ENCODE measurements around the gene POU2AF2. TPM values are rescaled to one million over a fixed set of nuclear protein-coding genes. Genes with fewer than 3 reads are reported as not detected.

The POU2AF2 gene
- total RNA-seq, 1 experiment from 2014 or later: not detected

- ATAC-seq (no peak), DNase-seq (ENCODE audit: low spot score) (no peak)
- Mint-ChIP-seq H3K27ac (no peak overlapping the region), H3K4me3 (no peak overlapping the region), H3K27me3 (ENCODE audit: low read depth) (no peaks in the 10 kb centered on the region), H3K36me3 (no peaks in the 10 kb centered on the region), H3K9me3 (no peaks in the 10 kb centered on the region), H3K4me1 (no peaks in the 10 kb centered on the region)
- POLR2A ChIA-PET: no interaction called here
- CTCF ChIA-PET: no interaction called here
- TF ChIP-seq SOX15 (CRISPR knock-in tag; IDR thresholded peaks at IDR 0.05) (no peak), HMGXB4 (CRISPR knock-in tag; IDR thresholded peaks at IDR 0.05) (no peak), NR2C2 (CRISPR knock-in tag; IDR thresholded peaks at IDR 0.05) (no peak), NFE2L1 (CRISPR knock-in tag; IDR thresholded peaks at IDR 0.05) (no peak), GRHL2 (CRISPR knock-in tag; IDR thresholded peaks at IDR 0.05; ENCODE audit: insufficient replicate concordance, severe bottlenecking) (no peak), GTF2I (CRISPR knock-in tag; conservative IDR thresholded peaks at IDR 0.05) (no peak)
Observed at GRCh38 chr11:111204211-111204610, 41.3 kb upstream of the POU2AF2 start.

DNA sequence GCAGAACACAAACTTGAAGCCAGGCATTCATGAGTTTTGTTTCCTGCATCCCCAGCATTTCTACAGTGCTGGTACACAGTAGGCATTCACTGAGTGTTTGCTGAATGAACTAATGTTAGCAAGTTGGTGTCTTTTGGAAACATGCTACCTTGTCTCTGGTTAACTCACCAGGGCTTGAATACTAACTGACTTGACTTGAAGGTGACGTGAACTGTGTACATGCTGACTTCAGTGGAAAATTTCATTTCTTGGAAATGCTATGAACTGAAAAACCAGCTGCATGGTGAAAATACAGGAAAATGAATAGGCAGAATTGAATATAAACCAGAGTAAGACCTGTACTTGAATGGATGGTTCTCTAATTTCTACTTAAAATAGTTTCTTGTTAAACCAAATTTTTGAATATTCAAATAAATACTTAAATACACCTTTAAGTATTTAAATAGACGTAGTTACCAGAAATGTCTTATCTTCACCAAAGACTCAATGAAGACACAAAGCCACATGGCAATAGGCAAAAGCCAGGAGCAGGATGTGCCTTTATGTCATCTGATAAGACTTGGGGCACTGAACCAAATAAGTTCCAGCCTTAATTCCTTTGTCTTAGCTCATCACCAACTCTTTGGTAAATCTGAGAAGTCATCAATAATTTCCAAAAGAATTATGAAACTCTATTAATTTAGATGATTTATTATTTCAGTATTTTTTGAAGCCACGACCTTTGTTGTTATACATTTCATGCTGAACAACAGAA, 39.7 kb upstream of the POU2AF2 start:
- no peak overlapping the region for H3K27ac Mint-ChIP-seq
- no peaks in the 10 kb centered on the region for H3K9me3 Mint-ChIP-seq
- ChIA-PET POLR2A (no interaction called here), CTCF (no interaction called here)
- DNase-seq (ENCODE audit: low spot score) (no peak), ATAC-seq (no peak)
- H3K4me3 Mint-ChIP-seq: no peak overlapping the region
- no peaks in the 10 kb centered on the region for H3K27me3 Mint-ChIP-seq (ENCODE audit: low read depth)
- TF ChIP-seq ARID4B (CRISPR knock-in tag; IDR thresholded peaks at IDR 0.05; ENCODE audit: borderline replicate concordance) (no peak), ZNF263 (CRISPR knock-in tag; IDR thresholded peaks at IDR 0.05; ENCODE audit: low read depth) (no peak), JUN (CRISPR knock-in tag; IDR thresholded peaks at IDR 0.05) (no peak), ZMAT4 (CRISPR knock-in tag; IDR thresholded peaks at IDR 0.05) (no peak), NFYB (CRISPR knock-in tag; conservative IDR thresholded peaks at IDR 0.05; ENCODE audit: low read depth) (no peak), CDX4 (CRISPR knock-in tag; IDR thresholded peaks at IDR 0.05; ENCODE audit: borderline replicate concordance) (no peak), IRF1 (CRISPR knock-in tag; IDR thresholded peaks at IDR 0.05) (no peak), ATF2 (CRISPR knock-in tag; IDR thresholded peaks at IDR 0.05; ENCODE audit: borderline replicate concordance, low read depth) (no peak), NR3C1 (CRISPR knock-in tag; conservative IDR thresholded peaks at IDR 0.05; ENCODE audit: low read depth) (no peak)
- TF ChIP-seq, protein P1, sequence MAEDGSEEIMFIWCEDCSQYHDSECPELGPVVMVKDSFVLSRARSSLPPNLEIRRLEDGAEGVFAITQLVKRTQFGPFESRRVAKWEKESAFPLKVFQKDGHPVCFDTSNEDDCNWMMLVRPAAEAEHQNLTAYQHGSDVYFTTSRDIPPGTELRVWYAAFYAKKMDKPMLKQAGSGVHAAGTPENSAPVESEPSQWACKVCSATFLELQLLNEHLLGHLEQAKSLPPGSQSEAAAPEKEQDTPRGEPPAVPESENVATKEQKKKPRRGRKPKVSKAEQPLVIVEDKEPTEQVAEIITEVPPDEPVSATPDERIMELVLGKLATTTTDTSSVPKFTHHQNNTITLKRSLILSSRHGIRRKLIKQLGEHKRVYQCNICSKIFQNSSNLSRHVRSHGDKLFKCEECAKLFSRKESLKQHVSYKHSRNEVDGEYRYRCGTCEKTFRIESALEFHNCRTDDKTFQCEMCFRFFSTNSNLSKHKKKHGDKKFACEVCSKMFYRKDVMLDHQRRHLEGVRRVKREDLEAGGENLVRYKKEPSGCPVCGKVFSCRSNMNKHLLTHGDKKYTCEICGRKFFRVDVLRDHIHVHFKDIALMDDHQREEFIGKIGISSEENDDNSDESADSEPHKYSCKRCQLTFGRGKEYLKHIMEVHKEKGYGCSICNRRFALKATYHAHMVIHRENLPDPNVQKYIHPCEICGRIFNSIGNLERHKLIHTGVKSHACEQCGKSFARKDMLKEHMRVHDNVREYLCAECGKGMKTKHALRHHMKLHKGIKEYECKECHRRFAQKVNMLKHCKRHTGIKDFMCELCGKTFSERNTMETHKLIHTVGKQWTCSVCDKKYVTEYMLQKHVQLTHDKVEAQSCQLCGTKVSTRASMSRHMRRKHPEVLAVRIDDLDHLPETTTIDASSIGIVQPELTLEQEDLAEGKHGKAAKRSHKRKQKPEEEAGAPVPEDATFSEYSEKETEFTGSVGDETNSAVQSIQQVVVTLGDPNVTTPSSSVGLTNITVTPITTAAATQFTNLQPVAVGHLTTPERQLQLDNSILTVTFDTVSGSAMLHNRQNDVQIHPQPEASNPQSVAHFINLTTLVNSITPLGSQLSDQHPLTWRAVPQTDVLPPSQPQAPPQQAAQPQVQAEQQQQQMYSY (CRISPR knock-in tag; IDR thresholded peaks at IDR 0.05): no peak
- TF ChIP-seq, protein P2, sequence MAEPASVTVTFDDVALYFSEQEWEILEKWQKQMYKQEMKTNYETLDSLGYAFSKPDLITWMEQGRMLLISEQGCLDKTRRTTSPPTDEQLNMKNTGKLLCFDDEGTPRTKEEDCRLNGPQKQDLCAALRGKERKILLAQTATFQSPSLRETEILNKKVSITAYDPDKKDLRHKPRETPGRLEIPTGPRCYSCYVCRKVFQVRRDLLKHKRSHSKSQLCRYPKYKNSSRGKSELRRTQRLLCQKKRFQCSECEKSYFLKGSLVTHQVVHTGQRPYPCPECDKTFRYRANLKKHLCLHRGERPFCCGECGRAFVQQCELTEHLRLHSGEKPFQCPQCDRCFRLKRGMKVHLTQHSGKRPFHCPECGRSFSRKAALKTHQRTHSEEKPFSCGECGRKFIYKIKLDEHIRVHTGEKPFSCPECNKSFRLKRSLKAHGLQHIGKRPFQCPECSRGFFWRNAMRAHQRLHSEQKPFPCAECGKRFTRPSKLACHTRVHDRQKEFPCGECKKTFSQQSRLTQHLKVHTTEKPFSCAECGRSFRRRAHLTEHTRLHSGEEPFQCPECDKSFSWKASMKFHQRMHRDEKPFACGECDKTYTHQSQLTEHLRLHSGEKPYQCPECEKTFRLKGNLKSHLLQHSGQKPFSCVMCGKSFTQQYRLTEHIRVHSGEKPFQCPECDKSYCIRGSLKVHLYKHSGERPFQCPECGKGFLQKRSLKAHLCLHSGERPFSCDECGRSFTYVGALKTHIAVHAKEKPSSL (CRISPR knock-in tag; conservative IDR thresholded peaks at IDR 0.05): no peak
- no peaks in the 10 kb centered on the region for H3K36me3 Mint-ChIP-seq
- H3K4me1 Mint-ChIP-seq: no peaks in the 10 kb centered on the region

All from WTC11 (cell line).